GM19455 (cell line): ENCODE measurements around the gene UBE2F.
A peak's percentile ranks its signal among the peaks of the same experiment; 100 is the strongest.
"Not testable (repeated sequence)": the region's sequence is repeated elsewhere in the genome, so short reads cannot be mapped to it uniquely, and the experiment has no call there.

Source experiments
- ATAC-seq: cut with Tn5 transposase; IDR thresholded peaks from one replicate; pipeline ENCODE4 v1.9.1; 2021; ENCODE audit not compliant: unreplicated experiment

UBE2F gene

DNA sequence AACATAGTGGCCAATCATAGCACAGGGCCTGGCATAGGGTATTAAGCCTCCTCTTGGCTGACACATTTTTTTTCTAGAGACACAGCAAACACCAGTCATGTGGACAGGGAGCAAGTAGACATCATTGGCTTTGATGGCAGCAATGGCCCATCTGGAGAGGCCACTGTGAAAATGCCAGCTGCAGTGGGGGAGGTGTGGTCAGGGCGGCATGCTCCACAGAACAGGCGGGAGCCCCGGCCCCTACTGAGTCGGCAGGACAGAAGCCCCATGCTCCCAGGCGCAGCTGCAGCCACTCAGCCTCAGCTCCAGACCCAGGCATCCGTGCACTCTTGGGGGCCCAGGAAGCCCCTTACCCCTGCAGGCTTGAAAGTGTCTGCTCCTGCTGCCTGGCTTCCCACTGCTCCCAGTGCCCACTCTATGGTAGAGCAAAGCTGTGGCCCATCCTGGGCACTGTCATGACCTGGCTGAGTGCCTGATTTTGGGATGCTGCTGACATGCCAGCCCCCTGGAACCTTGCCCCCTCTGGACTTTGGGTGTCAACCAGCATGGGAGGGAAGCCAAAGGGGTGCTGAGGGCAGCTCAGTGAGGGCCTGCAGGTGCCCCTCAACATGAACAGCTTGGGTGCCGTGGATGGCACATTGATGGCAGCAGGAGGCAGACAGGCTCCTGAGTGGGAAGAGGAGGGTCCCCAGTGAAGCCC is 23.3 kb upstream of the UBE2F start:
- no peak for ATAC-seq

DNA sequence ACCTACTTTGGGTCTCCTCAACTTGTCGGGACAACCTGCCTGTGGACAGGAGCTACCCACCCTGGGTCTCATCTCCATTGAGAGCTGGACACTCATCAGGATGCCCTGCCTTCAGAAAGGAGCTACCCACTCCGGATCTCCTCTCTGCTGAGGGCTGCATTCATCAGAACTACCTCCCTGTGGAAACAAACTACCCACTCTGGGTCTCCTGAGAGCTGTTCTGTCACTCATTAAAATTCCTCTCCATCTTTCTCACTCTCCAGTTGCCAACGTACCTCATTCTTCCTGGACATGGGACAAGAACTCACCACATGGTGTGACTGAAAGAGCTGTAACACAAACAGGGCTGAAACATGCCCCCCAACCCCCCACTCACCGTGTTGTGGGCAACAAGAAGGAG is 22.5 kb upstream of the UBE2F start:
- ATAC-seq: no peak

DNA sequence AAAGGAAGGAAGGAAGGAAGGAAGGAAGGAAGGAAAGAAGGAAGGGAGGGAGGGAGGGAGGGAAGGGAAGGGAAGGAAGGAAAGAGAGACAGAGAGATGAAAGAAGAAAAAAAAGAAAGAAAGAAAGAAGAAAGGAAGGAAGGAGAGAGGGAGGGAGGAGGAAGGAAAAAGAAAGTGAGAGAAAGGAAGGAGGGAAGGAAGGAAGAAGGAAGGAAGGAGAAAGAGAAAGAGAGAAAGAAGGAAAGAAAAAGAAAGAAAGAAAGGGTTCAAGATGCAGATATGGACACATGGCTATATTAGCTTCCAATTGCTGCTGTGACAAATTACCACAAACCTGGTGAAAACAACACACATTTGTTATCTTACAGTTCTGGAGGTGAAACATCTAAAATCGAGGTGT is 20.4 kb upstream of the UBE2F start:
- ATAC-seq: no peak

DNA sequence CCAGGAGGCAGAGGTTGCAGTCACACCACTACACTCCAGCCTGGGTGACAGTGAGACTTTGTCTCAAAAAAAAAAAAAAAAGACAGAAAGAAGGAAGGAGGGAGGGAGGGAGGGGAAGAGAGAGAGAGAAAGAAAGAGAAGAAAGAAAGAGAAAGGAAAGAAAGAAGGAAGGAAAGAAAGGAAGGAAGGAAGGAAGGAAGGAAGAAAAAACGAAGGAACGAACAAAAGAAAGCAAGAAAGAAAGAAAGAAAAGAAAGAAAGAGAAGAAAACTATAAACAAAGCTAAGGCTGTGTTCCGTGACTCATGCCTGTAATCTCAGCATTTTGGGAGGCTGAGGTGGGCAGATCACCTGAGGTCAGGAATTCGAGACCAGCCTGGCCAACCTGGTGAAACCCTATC is 15.5 kb upstream of the UBE2F start:
- ATAC-seq: not testable (repeated sequence)

DNA sequence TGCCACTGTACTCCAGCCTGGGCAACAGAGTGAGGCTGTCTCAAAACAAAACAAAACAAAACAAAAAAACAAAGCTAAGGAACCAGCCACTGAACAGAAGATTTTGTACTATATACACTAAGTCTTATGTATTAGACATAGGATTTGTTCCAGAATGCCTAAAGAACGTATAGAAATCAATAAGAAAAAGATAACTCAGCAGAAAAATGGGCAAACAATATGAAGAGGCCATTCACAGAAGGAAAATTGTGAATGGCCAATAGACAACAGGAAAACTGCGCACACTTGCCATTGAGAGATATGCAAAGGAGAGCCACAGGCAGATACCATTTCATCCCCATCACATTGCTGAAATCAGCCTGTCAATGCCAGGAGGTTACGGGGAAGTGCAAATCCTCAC is 14.9 kb upstream of the UBE2F start:
- no peak for ATAC-seq

DNA sequence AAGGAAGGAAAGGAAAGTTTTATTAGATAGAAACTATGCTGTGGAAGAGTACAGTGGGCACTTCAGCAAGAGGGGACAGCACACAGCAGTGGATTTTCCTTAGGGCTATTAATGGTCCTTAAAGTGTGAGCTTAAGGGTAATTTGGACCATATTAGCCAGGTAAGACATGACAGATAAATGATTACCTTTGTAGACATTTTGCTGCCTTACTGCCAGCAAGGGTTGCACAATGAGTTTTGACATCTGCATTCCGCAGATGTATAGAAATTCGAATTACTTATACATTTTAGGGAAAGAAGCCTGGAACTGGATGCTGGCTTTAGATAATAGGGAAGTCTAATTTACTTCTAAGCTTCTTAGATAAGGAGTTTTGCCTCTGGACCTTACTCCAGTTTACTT is 14.0 kb upstream of the UBE2F start:
- ATAC-seq: no peak

DNA sequence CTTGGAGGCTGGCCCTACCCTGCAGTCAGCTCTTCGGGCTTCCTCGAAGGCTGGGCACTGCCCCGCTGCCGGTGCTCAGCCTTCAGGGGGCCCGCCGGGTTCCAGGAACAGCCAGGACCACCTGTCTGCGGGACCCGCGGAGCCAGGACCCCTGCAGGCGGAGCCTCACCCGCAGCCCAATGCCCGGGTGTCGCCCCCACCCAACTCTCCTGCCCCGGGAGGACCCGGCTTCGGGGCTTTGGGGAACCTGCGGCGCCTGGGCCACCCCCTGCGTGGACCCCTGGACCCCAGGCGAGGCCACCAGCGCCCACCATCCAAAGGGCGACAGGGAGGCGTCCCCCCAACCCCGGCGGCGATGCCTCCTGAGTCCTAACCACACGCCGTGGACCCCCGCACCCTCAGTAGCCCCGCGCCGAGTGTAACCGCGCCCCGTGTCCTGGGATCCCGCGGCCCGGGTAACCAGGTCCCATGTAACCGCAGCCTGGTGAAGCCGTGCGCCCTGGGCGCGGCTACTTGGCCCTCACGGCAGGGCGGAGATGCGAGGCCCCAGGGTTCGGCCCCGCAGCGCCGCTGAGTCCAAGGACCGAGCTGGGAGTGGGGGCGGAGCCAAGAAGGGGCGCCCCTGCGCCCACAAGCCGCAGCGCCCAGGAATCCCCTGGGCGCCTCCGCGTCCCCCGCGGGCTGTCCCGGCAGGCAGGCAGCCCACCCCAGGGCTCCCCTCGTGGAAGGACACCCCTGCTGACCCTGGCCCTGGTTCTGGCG is 11.0 kb upstream of the UBE2F start:
- ATAC-seq: no peak

DNA sequence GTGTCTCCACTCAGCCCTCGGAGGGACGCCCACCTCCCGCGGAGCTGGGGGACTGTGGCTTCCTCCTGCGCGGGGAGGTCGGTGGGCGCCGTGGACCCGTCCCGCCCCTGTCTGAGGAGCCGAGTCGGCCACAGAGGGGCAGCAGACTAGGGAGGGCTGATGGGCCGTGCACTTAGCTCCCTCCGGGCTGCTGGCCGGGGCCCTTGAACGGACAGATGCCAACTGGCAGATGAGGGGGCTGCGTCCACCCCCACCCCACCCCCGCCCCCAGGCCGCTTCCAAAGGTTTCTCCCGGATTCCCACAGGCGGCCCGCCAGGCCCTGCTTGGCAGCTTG is 10.4 kb upstream of the UBE2F start:
- ATAC-seq: no peak

DNA sequence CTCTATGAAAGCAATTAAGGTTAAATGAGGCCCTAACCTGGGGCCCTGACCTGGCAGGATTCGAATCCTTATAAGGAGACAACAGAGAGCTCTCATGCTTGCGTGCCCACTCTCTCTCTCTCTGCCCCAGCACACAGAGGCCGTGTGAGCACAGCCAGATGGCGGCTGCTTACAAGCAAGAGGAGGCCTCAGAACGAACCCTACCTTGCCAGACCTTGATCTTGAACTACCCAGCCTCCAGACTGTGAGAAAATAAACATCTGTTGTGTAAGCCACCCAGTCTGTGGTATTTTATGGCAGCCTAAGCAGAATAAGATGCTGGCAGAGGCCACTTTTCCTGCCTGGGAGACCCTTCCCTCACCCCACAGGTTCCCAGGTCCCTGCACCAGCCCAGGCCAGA is 5.2 kb upstream of the UBE2F start:
- ATAC-seq: no peak

DNA sequence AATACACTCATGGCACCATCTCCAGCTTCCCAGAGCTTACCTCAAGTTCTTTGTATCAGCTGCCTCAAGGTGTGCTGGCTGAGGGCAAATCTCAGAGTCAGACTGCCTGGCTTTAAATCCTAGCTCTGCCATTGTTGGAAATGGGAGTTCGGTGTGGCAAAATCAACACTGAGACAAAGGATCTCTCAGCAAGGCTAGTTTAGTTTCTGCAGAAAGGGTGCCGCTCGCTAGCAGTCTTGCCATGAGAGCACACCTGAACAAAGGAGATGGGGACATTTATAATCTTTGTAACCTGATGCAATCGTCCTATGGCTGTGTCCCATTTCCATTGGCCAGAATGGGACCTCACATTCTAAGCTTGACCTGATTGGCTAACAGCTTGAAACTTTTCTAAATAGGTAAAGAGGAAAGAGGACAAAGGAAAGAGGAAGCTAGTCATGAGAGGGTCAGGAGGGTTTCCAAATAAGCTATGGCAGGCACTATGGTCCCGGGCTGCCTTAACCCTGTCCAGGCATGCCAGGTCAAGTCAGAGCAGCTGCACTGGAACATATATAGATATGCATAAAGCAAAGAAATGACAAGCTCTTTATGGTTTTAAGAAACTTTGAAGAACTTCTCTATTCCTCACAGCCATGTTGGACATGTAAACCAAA is 4.3 kb upstream of the UBE2F start:
- no peak for ATAC-seq

DNA sequence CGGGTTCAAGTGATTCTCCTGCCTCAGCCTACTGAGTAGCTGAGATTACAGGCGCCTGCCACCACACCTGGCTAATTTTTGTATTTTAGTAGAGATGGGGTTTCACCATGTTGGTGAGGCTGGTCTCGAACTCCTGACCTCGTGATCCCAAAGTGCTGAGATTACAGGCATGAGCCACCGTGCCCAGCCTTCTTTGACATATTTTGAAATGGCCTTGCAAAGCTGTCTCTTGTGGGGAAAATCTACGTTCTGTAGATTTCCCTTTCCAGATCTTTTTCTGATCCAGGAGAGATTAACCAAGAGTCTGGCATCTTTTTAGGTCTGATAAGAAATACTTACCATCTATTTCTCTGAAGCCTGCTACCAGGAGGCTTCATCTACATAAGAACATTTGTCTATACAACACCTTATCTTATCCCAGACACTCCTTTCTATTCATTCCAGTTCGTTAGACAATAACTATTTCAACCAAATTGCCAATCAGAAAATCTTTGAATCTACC is 3.3 kb upstream of the UBE2F start:
- not testable (repeated sequence) for ATAC-seq

DNA sequence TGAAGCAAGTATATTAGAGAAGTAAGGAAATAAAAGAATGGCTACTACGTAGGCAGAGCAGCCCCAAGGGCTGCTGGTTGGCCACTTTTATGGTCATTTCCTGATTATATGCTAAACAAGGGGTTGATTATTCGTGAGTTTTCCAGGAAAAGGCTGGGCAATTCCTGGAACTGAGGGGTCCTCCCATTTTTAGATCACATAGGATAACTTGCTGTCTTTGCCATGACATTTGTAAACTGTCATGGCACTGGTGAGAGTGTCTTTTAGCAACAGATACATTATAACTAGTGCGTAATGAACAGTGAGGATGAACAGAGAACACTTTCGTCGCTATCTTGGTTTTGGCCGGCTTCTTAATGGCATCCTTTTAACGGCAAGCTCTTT is 2.6 kb upstream of the UBE2F start:
- no peak for ATAC-seq

DNA sequence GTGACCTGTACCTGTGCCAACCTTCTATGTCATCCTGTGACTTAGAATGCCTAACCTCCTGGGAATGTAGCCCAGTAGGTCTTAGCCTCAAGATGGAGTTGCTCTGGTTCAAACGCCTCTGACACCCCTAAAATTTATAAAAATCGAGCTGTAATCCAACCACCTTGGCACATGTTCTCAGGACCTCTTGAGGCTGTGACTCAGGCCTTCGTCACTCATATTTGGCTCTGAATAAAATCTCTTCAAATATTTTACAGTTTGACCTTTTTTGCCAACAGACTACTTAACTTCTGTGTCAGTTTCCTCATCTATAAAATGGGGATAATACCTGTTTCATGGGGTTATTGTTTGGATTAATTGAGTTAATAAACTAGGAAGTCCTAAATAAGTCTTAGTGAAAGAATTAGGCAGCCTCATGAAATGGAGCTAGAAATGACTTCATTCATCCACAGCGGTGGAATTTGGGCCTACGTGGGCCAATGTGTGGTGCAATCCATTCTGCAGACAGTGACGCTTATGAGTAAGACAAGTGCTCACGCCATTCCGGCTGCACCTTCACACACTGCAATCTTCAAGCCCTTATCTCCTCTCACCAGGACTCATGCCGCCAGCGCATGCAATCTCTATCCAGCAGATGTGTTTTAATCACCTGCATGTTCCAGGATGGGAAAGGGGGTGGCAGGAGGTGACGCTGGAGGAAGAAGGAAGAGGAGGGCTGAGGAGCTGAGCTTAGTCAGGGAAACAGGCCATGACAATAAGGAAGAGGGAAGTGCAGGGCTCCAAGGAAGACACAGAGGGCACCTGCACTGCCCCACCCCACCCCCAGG is 2.0 kb upstream of the UBE2F start:
- ATAC-seq: no peak

DNA sequence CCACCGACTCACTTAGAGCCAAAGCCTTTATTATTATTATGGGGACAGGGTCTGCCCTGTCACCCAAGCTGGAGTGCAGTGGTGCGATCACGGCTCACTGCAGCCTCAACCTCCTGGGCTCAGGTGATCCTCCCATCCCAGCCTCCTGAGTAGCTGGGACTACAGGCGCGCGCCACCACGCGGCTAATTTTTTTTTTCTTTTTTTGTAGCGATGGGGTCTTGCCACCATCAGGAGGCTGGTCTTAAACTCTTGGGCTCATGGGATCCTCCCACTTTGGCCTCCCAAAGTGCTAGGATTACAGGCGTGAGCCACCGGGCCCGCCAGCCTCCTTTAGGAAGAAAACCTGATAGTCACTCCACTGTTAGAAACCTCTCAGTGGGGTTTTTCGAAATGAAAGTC is 970 bp upstream of the UBE2F start:
- ATAC-seq: not testable (repeated sequence)

DNA sequence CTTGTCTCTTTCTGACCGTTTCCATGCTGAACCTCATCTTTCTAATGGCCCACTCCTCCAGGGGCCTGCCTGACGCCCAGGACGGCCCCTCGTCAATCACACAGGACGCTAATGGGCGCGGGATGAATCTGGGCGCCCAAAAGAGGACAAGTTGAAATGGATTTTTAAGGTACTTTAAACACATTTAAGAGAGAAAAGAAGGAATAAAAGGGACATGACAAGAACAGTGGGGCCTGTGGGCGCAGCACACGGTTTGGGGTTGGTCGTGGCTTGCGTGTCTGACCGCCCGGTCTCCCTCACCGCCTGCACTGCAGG is 607 bp upstream of the UBE2F start:
- ATAC-seq: no peak

DNA sequence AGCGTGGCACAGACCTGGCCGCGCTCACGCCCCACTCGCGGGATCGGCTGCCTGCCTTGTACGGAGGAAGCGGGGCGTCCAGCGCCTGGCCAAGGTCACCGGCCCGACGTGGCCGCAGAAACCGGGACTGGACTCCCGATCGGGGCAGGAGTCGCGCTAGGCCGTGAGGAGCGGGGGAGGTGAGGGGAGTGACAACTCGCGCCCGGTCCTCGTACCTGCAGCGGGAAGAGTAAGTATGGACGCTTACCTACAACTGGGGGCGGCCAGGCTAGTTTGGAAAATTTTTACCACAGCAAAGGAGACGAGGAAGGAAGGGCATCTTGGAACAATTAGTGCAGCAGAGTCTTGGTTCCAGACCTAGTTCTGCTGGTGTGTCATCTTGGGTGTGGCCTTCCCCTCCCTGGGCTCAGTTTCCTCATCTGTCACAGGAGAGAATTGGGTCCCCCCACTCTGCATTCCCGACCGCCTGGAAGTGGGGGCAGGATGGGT is 693 bp downstream of the UBE2F start:
- ATAC-seq: peak; percentile 3

DNA sequence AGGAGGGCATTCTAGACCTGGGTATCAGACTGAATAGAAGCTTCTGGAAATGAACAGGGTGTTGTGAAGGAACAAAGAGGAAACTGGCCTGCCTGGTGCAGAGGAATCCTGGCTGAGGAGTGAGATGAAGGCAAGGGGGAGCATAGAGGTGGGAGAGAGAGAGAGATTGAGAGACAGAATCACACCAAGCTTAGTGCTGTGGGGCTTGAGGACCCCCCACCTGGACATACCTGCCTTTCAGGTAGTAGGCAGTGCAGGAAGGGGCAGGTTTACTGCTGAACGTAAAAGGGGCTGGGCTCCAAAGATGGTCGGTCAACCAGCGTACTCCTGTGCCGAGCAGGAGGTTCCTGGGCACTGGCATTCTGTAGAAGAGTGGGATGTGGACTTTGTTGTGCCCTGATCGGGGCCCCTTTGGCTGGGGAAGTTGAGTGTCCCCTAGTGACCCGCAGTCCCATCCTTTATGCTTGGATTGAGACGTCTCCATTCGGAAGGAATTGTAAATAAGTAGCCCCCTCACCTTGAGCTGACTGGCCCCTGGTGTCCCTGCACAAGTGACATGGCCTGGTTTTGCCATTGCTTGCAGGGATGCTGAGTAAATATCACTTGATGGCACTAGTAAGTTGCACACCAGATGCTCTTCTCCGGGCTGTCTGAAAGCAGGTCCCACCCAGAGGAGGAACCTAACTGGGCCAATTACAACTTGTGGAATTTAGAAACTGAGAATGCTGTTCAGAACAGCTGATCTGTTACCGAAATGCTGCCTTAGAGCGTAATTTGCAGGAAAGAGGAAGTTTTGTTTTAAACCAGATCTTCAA is 1.4 kb downstream of the UBE2F start:
- ATAC-seq: peak; percentile 29

DNA sequence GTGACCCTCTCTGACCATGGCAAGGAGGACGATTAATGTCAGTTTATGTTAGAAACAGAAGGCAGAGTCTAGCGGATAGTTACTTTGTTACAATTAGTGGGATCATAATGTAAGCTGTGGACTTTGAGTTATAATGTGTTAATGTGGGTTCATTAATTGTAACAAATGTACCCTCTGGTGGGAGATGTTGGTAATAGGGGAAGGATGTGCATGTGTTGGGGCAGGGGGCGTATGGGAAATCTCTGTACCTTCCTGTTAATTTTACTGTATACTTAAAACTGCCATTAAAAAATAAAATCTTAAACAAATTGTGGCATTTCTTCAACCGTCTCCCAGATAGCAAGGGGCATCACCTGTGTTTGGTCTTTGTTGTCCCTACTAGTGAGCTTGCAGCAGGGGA is 4.8 kb downstream of the UBE2F start:
- no peak for ATAC-seq

DNA sequence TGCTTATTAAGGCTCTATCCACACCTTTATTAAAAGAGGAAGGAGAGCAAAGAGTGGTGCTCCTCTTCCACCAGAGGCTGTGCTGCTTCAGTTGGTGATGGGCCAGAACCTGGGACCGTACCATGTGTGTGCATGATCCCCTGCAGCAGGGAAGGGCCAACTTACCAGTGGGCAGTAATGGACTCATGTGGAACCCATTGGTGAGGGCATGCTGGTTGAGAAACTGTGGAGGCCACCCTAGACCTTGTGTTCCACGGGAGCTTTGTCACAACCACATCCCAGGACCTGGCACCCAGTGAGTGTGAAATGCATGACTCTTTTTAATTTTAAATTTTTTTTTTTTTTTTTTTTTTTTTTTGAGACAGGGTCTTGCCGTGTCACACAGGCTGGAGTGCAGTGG is 5.4 kb downstream of the UBE2F start:
- no peak for ATAC-seq

DNA sequence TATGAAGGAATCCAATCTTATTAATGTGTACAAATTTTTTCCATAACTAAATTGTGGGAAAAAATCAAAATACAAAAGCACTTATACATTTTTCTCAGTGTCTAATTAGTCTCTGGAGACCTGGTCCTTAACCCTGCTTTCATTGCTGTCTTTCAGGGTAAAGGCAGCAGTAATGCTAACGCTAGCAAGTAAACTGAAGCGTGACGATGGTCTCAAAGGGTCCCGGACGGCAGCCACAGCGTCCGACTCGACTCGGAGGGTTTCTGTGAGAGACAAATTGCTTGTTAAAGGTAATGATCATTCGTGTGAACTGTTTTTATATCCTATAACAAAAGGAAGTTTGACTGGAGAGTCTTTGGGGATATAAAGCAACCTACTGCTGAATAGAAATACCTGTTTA is 6.1 kb downstream of the UBE2F start:
- ATAC-seq: no peak

DNA sequence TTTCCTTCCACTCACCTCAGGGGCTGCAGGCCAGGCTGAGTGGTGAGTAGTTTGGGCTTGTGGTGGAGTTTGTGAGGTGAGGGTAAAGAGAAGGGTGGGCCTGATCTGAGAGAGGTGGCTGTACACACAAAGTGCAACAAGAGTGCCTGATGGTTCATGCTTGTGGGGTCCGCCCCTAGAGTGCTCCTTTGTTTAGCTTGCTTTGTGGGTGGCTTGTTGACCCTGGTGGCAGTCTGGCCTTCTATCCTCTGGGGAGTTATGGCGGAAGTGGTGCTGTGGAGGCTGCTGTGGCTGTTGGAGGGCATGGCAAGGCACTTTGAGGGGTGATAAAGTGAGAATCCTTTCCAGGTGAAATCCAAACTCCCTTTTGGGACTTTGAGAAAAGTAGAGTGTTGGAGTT is 10.6 kb downstream of the UBE2F start:
- no peak for ATAC-seq
